ENCODE data around the gene SHROOM3.

The SHROOM3 gene

GRCh38 chr4:76781698-76782595, 346.9 kb downstream of the SHROOM3 start:
- peak; percentile 78 for DNase-seq (ENCODE audit: low spot score)

- peak; percentile 66 for DNase-seq (ENCODE audit: low spot score)
Observed at GRCh38 chr4:76782837-76783236, 347.8 kb downstream of the SHROOM3 start.

DNA sequence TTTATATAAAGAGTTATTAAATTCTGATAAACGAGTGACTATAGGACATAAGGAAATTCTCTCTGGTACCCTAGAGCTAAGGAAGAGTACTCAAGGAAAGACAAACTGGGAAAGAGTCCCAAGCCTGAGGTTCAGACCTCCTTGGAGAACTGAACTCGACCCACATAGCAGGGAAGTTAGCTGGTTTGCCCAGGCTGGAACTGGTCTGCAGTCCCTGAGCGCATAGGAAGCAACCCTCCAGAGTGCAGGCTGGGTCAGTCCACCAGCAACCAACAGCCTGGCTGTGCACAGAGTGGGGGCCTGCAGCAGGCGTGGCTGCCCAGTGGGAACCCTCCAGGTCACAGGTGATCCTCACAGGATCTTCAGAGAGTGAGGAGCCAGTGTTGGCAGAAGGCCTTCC, 348.8 kb downstream of the SHROOM3 start:
- DNase-seq (ENCODE audit: low spot score) = no peak

GRCh38 chr4:76784237-76784636, 349.2 kb downstream of the SHROOM3 start:
- DNase-seq (ENCODE audit: low spot score) = no peak

DNA sequence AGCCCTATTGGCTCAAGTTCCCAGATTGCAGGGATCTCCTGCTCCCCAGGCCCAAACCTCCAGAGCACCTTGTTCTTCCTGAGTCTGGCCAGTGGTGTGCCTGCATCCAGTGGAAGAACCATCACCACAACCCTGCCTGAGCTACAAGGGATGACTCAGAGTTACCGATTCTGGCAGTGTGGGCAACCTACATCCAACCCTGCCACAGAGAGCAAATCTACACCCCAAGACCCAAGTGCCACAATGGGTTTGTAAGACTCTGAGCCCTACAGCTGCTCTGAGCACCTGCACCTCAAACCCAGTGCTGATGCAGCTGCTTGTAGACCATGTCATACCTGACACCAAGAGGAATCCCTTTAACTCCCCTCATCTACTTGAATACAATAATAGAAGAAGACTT, 352.9 kb downstream of the SHROOM3 start:
- DNase-seq (ENCODE audit: low spot score) = no peak

DNA sequence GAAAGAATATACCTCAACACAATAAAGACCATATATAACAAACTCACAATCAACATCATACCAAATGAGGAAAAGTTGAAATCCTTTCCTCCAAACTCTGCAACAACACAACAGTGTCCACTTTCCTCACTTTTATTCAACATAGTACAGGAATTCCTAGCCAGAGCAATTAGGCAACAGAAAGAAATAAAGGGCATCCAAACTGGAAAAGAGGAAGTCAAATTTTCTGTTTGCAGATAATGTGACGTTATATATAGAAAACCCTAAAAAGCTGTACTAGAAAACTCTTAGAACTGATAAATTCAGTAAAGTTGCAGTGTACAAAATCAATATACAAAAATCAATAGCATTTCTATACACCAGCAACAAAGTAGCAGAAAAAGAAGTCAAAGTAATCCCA, 355.3 kb downstream of the SHROOM3 start:
- no peak for DNase-seq (ENCODE audit: low spot score)

DNA sequence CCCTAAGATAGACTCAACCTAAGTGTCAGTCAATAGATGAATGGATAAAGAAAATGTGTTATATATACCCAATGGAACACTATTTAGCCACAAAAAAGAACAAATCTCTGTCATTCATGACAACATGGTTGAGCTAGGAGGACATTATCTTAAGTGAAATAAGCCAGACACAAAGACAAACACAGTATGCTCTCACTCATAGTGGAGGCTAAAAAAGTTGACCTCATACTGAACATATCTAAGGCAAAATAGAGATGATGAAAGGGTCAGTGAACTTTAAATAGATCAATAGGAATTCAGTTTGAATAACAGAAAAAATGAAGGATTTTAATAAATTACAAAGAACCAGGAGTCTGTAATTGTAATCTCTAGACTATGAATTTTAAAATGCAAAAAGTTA, 356.4 kb downstream of the SHROOM3 start:
- no peak for DNase-seq (ENCODE audit: low spot score)

DNA sequence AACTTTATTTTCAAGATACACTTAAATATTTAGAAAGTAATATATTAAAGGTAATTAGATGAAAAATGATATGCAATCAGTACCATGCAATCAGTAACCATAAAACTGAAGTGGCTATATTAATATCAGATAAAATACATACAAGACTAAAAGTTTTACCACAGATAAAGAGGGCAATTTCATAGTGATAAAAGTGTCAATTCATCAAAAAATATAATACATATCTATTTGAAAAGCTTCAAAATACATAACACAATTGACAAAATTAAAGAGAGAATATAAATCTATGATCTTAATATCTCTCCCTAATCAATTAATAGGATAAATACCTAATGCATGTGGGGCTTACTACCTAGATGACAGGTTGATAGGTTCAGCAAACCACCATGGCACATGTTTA, 357.4 kb downstream of the SHROOM3 start:
- DNase-seq (ENCODE audit: low spot score) = no peak

DNA sequence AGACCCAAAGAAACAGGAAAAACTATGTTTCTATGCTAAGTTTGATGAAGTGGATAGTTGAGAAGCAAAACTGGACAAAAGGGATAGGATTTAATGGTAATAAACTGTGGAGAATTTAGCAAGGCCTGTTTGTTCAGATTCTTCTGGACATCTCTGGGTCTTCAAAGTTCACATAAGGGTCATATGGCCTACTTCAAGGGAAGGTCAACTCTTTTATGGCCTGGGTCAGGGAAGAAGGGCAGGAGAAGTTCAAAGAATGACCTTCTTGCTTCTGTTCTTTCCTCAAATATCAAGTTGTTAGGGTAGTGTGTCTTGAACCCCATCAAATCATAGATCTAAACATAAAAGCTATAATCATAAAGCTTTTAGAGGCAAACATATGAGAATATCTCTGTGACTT, 360.2 kb downstream of the SHROOM3 start:
- DNase-seq (ENCODE audit: low spot score) = no peak

GRCh38 chr4:76799140-76799539, 364.1 kb downstream of the SHROOM3 start:
- DNase-seq (ENCODE audit: low spot score) = no peak

GRCh38 chr4:76799718-76800117, 364.7 kb downstream of the SHROOM3 start:
- no peak for DNase-seq (ENCODE audit: low spot score)

GRCh38 chr4:76800902-76801301, 365.9 kb downstream of the SHROOM3 start:
- no peak for DNase-seq (ENCODE audit: low spot score)

GRCh38 chr4:76801621-76802235, 366.7 kb downstream of the SHROOM3 start:
- no peak for DNase-seq (ENCODE audit: low spot score)

GRCh38 chr4:76802236-76803021, 367.4 kb downstream of the SHROOM3 start:
- no peak for DNase-seq (ENCODE audit: low spot score)

DNA sequence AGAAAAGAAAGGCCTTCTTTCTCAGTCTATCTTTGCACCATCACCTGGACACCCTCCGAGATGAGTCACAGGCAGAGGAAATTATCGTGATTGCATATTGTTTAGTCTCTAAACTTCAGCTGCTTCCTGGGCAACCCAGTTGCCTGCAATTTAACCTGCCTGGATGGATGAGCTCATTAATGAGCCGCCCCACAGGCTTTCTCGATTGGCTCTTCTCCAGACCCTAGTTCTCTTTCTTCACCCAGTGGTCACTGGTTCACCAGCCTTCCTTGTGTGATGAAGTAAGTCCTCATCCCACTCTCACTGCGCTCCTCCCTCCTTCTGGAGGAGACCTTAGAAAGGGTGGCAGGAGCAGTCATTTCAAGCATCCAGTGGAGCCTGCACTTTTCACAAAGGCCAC, 368.5 kb downstream of the SHROOM3 start:
- peak; percentile 84 for DNase-seq (ENCODE audit: low spot score)

GRCh38 chr4:76804096-76804495, 369.1 kb downstream of the SHROOM3 start:
- DNase-seq (ENCODE audit: low spot score) = peak; percentile 67

DNA sequence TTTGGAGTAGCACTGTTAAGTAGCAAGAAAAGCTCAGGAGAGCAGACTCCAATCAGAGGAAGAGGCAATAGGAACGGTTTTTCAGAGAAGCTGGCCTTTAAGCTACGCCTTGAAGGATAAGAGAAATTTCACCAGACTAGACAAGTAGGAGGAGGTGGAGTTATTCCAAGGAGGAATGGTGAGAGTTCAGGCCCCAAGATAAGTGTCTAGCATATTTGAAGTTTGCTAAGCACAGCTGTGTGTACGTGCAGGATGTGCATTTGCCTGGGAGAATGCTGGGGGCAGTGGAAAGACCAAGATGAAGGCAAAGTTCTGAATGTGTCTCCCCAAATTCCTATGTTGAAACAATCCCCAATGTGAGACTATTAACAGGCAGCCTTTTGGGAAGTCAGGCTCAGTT, 371.3 kb downstream of the SHROOM3 start:
- no peak for DNase-seq (ENCODE audit: low spot score)

DNA sequence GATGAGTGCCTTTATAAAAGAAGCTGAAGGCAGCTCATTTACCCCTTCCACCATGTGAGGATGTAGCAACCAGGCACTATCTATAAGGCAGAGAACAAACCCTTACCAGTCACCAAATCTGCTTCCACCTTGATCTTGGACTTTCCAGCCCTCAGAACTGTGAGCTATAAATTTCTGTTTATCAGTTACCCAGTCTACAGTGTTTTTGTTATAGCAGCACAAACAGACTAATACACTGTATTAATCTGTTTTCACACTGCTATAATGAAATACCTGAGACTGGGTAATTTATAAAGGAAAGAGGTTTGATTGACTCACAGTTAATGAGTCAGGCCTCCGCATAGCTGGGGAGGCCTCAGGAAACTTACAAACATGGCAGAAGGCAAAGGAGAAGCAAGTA, 371.7 kb downstream of the SHROOM3 start:
- no peak for DNase-seq (ENCODE audit: low spot score)

GRCh38 chr4:76809594-76810305, 374.7 kb downstream of the SHROOM3 start:
- no peak for DNase-seq (ENCODE audit: low spot score)

GRCh38 chr4:76811604-76812412, 376.8 kb downstream of the SHROOM3 start:
- peak; percentile 56 for DNase-seq (ENCODE audit: low spot score)

DNA sequence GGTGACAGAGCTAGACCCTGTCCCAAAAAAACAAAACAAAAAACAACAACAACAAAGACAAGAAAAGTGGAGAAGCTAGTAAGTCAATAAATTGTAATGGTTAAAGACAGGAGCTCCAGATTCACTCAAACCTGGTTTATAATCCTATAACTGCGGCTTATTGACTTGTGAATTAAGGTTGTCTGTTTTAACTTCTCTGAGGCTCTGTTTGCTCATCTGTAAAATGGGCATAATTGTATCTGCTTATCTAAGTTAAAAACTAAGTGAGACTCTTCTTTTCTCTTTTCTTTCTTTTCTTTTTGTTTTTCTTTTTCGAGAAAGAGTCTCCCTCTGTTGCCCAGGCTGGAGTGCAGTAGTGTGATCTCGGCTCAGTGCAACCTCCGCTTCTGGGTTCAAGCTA, 378.0 kb downstream of the SHROOM3 start:
- no peak for DNase-seq (ENCODE audit: low spot score)

All from hepatic stellate cell (primary cell).